HG03139 (cell line): ENCODE data around the gene TSC2.
"Not testable (repeated sequence)": the region's sequence is repeated elsewhere in the genome, so short reads cannot be mapped to it uniquely, and the experiment has no call there.

Experiments
- ATAC-seq: cut with Tn5 transposase; IDR thresholded peaks from one replicate; pipeline ENCODE4 v1.9.1; 2021; ENCODE audit not compliant: unreplicated experiment

TSC2 gene

GRCh38 chr16:2101581-2101980, 53.8 kb downstream of the TSC2 start:
- ATAC-seq: not testable (repeated sequence)

DNA sequence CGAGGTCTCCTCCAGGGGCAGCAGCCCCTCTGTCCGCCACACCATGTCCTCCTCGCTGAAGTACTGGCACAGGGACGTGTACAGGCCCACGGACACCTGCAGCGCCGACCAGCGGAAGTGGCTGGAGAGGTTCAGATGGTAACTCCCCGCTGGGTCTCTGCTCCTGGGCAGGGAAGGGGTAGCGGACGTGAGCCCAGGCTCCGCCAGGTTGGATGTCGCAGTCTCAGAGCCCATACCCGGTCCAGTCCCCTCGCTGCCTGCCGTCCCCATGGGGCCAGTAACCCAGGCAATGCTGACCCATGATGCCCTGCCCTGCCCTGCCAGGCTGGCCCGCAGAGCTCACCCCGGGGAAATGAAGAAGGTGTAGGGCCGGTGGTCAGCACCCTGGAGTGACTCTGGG, 54.7 kb downstream of the TSC2 start:
- no peak for ATAC-seq

GRCh38 chr16:2104464-2104863, 56.7 kb downstream of the TSC2 start:
- not testable (repeated sequence) for ATAC-seq

GRCh38 chr16:2105291-2105690, 57.5 kb downstream of the TSC2 start:
- ATAC-seq: not testable (repeated sequence)

GRCh38 chr16:2105769-2106168, 58.0 kb downstream of the TSC2 start:
- ATAC-seq: not testable (repeated sequence)

DNA sequence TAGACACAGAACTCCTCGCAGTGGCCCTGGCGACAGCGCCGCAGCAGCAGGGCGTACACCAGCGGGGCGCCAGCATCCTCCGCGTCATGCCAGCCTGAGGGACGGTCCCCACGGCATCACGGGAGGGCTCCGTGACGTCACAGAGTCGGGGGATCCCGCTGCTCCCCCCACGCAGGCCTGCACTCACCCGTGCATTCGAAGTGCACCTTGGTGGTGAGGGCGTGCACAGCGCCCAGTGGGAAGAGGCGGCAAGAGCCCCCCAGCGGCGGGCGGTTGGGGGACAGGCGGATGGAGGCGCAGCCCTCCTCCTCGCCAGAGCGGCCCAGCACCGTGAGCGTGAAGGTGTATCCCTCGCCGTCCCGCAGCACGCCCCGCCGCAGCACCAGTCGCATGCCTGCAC, 58.4 kb downstream of the TSC2 start:
- ATAC-seq: not testable (repeated sequence)

GRCh38 chr16:2107121-2107790, 59.5 kb downstream of the TSC2 start:
- ATAC-seq: not testable (repeated sequence)

DNA sequence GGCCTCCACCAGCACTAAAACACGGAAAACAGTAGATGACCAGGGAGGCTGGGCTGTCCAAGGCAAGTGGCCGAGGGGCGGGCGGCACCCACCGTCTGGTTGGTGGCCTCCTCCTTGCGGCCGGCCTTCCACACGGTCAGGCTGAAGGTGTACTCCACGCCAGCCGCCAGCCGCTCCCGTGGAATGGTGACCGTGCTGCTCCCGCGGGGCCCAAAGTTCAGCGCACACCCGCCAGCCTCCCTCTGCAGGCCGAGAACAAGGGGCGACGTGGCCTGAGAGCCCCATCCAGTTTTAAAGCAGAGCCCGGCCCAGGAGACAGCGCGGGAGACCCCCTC, 60.0 kb downstream of the TSC2 start:
- ATAC-seq: not testable (repeated sequence)

- not testable (repeated sequence) for ATAC-seq
Observed at GRCh38 chr16:2108446-2109270, 60.9 kb downstream of the TSC2 start.

GRCh38 chr16:2109271-2109580, 61.4 kb downstream of the TSC2 start:
- not testable (repeated sequence) for ATAC-seq

GRCh38 chr16:2109872-2110271, 62.1 kb downstream of the TSC2 start:
- not testable (repeated sequence) for ATAC-seq

DNA sequence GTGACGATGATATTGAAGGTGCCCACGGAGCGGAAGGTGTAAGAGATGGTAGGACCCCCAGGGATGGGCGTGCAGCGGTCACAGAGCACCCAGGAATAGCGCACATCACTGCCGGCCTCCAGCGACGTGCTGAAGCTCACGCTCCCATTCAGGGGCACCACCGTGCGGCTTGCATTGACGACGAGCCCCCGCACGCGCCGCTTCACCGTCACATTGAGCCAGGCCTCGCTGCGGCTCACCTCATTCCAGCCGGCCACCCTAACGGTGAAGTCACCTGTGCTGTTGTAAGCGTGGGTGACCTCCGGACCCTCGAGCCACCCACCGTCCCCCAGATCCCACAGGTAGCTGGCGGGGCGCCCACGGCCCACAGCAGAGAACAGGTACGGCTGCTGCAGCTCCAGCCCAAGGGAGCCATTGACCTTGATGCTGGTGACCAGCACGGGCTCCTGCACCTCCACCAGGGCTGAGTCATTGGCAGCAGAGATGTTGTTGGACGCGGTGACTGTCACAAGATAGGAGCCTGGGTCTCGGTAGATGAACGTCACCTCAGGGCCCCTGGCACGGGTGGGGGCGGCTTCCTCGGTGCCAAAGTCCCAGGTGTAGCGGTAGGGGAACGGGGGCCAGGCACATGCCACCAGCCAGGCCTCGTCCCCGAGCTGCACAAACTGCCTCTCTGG, 62.7 kb downstream of the TSC2 start:
- not testable (repeated sequence) for ATAC-seq

- ATAC-seq: not testable (repeated sequence)
Observed at GRCh38 chr16:2111009-2111353, 63.2 kb downstream of the TSC2 start.

DNA sequence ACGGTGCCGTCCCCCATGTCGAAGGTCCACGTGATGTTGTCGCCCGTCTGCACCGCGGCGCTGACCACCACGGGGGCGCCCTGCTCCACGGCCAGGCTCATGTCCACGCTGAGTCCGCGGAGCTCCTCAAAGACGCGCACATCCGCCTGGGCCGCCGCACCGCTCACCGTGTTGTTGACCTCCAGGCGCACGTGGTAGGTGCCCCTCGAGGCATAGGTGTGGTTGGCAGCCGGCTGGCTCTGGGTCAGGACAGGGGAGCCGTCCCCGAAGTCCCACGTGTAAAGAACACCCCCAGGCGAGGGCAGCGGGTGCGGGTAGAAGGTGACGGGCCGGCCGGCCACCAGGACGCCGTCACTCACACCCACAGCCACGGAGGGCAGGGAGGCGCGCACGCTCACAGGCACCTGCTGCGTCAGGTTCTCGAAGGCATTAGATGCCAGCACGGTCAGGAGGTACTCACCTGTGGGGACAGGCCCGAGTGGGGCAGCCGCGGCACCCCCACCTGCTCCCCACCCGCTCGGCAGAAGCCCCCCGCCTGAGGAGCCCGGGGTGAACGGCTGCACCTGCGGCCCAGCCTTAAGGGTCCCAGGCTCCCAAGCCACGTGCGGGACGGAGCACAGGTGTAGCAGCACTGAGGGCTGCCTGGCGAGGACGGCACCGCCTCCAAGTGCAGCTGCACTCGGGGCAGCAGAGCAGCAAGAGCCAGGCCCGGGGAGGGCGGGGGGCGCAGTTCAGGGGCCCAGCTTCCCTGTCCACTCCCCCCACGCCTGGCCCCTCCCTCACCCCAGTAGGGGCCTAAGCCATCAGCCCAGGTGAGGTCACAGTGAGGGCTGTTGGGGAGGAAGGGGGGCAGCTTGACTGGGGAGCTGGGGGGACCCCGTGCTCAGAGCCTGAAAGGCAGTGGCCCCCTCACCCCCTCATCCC, 63.9 kb downstream of the TSC2 start:
- not testable (repeated sequence) for ATAC-seq

GRCh38 chr16:2112539-2113106, 64.8 kb downstream of the TSC2 start:
- ATAC-seq: not testable (repeated sequence)

DNA sequence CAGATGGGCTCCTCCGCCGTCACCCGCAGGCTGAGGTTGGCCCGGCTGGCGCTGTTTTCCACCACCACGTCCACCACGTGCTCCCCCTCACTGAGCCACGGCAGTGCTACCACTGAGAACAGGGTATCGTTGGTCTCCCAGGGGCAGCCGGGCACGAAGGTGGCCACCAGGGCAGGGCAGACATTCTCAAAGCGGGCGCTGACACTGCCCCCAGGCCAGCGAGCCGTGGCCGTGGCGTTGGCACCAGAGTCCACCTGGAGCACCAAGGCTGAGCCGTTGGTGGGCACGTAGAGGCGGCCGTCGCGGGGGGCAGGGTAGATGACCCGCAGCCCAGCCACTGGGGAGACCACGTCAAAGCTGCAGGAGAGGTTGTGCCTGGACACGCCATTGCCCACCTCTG, 66.4 kb downstream of the TSC2 start:
- ATAC-seq: not testable (repeated sequence)

DNA sequence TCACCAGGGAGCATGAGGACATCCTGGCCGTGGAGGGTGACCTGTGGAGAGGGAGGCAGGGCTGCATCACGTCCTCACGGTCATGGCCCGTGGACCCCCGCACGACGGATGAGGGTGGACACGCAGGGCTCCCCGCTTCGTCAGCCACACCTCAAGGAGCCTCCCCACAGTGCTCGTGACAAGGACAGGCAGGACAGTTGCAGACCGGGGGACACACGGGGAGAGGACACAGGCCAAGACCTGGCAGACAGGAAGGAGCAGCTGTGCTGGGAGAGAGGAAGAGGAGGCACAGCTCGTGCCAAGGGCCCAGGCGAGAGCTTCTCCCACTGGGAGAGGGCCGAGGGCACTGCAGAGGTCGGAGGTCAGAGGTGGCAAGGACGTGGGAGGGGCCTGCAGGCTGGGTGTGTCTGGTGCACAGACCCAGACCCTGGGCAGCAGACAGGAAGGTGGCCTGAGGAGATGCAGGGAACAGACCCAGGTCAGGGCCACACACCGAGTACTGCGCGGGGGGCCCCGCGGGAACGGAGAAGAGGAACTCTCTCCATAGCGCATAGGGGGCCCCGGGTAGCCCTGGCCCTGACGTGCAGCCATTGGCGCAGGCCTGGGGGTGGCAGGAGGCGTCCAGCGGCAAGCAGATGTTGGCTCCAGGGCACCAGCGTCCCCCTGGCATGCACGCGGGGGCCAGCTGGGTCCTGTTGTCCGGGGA, 67.3 kb downstream of the TSC2 start:
- ATAC-seq: not testable (repeated sequence)

DNA sequence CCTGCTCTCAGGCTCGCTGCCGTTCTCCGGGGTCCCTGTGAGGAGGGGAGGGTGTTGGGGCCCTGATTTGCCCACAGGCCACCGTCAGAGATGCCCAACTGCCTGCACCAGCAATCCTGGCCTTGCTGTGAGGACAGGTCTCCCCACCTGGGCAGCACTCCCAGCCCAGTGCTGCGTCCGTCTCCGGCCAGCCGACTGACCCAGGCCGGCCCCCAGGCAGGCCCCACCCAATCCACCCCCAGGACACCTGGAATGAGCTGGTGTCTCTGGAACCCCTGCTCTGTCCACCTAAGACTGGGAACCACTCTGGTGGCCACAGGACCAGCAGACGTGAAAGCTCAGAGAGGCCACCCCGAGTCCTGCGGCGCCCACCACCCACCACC, 67.8 kb downstream of the TSC2 start:
- no peak for ATAC-seq

GRCh38 chr16:2116428-2116827, 68.6 kb downstream of the TSC2 start:
- not testable (repeated sequence) for ATAC-seq

GRCh38 chr16:2117341-2117740, 69.6 kb downstream of the TSC2 start:
- ATAC-seq: not testable (repeated sequence)
